ENCODE data around the gene ARHGAP28. TPM values are rescaled to one million over a fixed set of nuclear protein-coding genes. Genes with fewer than 3 reads are reported as not detected.

ARHGAP28 gene
- total and polyA plus RNA-seq, 2 of the 13 experiments (the other 11 are each of a cell fraction or from before 2014, with no cell fraction given) = not detected

GRCh38 chr18:6901286-6901926, 171.9 kb downstream of the ARHGAP28 start (continued):
- no peak for TF ChIP-seq HBP1 (CRISPR knock-in tag; IDR thresholded peaks at IDR 0.05; ENCODE audit: low read depth)
- no peak for TF ChIP-seq ARHGAP35 (CRISPR knock-in tag; IDR thresholded peaks at IDR 0.05; ENCODE audit: borderline replicate concordance)
- no peak for TF ChIP-seq HNF1B (CRISPR knock-in tag; IDR thresholded peaks at IDR 0.05)

- H3K27ac ChIP-seq (ENCODE audit: extremely low read length, insufficient read depth, low read length) = no peak overlapping the region
- no TSS peak for BruUV-seq (replicated peaks)
- in situ Hi-C loops (cut with HindIII; ENCODE audit: extremely low pct_ligation_motif_present, low pct_unique_long_range_greater_than_20kb) = no loop called here
- H3K27me3 ChIP-seq (ENCODE audit: control insufficient read depth in 1 of 2, insufficient read depth in 2 of 2, low read length in 2 of 2) = no peaks in the 10 kb centered on the region
- FAIRE-seq (no peak), DNase-seq (ENCODE audit: low spot score) (no peak), ATAC-seq (no peak)
- WGBS (ENCODE audit: low lambda C conversion rate) = 12% methylated on average over 3 of the region's 3 CpGs
- no peak overlapping the region for H3K4me3 ChIP-seq (replicated peaks in 1 of 3; ENCODE audit: insufficient read depth in 1 of 3, low read depth in 2 of 3, low read length in 3 of 3)
- intact Hi-C loops (cut with micrococcal nuclease; ENCODE audit: unreplicated experiment) = no loop called here
- H3K36me3 ChIP-seq (replicated peaks in 1 of 2; ENCODE audit: control insufficient read depth in 1 of 2, insufficient read depth in 2 of 2, low read length in 2 of 2) = no peaks in the 10 kb centered on the region
- H3K9ac ChIP-seq (ENCODE audit: insufficient read depth, low read depth, low read length) = no peak overlapping the region
- no peaks in the 10 kb centered on the region for H4K20me1 ChIP-seq (ENCODE audit: insufficient read depth, low read length)
- H3K4me2 ChIP-seq (ENCODE audit: low read depth, low read length) = no peak overlapping the region
- H3K79me2 ChIP-seq (ENCODE audit: insufficient read depth, low read length) = no peaks in the 10 kb centered on the region
- ChIA-PET POLR2A (no interaction called here), CTCF (ENCODE audit: low intra/inter-chr PET ratio, low total read pairs) (no interaction called here)
- no peak overlapping the region for H2AFZ ChIP-seq (ENCODE audit: low read length)
- TF ChIP-seq TEAD3 (CRISPR knock-in tag; optimal IDR thresholded peaks at IDR 0.05; ENCODE audit: borderline replicate concordance) = no peak
- no peak for TF ChIP-seq HNRNPH1 (optimal IDR thresholded peaks at IDR 0.05; ENCODE audit: low read depth, low read length)
- no peak for TF ChIP-seq MXI1 (IDR thresholded peaks at IDR 0.05; ENCODE audit: borderline replicate concordance, low read depth, low read length)
- TF ChIP-seq CENPX (CRISPR knock-in tag; IDR thresholded peaks at IDR 0.05) = no peak
- TF ChIP-seq ETS1 (CRISPR knock-in tag; IDR thresholded peaks at IDR 0.05) = no peak
- H3K9me3 ChIP-seq (ENCODE audit: low read length) = no peaks in the 10 kb centered on the region
- H3K4me1 ChIP-seq (ENCODE audit: insufficient read depth, low read length) = no peaks in the 10 kb centered on the region
Observed at GRCh38 chr18:6917072-6917471, 187.6 kb downstream of the ARHGAP28 start.

Measured in HepG2 (cell line).